Measurements from ENCODE around the gene RCOR2. TPM values are rescaled to one million over a fixed set of nuclear protein-coding genes. Genes with fewer than 3 reads are reported as not detected.

RCOR2 gene
- total RNA-seq, 1 experiment from 2014 or later: 0.11 TPM

Small RNAs within 50 kb of the gene (small RNA-seq; reads per million reads assigned to genes)
- gene RNU6-1306P: not detected

Other genes with a start within 250 kb of the RCOR2 start
- 17.6 and 21.1 TPM in 2 replicates for gene ATL3, start 245.8 kb downstream of the RCOR2 start, total RNA-seq (2014; rRNA removed; shearing (Covaris generic))
- gene RTN3, start 235.7 kb downstream of the RCOR2 start, total RNA-seq (2014; rRNA removed; shearing (Covaris generic)): 37.1 and 53.6 TPM in 2 replicates
- 14.9 and 18.6 TPM in 2 replicates for gene ZFTA, start 148.4 kb downstream of the RCOR2 start, total RNA-seq (2014; rRNA removed; shearing (Covaris generic))
- 32.8 and 40.6 TPM in 2 replicates for gene SPINDOC, start 103.7 kb downstream of the RCOR2 start, total RNA-seq (2014; rRNA removed; shearing (Covaris generic))
- 18.2 and 39.9 TPM in 2 replicates for gene MARK2, start 78.1 kb downstream of the RCOR2 start, total RNA-seq (2014; rRNA removed; shearing (Covaris generic))
- gene NAA40, start 21.8 kb upstream of the RCOR2 start, total RNA-seq (2014; rRNA removed; shearing (Covaris generic)): 10.6 and 15.9 TPM in 2 replicates
- 968 and 1,023 TPM in 2 replicates for gene COX8A, start 57.5 kb upstream of the RCOR2 start, total RNA-seq (2014; rRNA removed; shearing (Covaris generic))
- gene OTUB1, start 69.3 kb upstream of the RCOR2 start, total RNA-seq (2014; rRNA removed; shearing (Covaris generic)): 80.1 and 87.9 TPM in 2 replicates
- gene FLRT1, start 118.8 kb upstream of the RCOR2 start, total RNA-seq (2014; rRNA removed; shearing (Covaris generic)): not detected in 2 replicates
- 19.9 and 22.5 TPM in 2 replicates for gene MACROD1, start 248.9 kb upstream of the RCOR2 start, total RNA-seq (2014; rRNA removed; shearing (Covaris generic))